Glutamatergic neuron (in vitro differentiated cells): ENCODE measurements around the gene SLC44A4. TPM values are rescaled to one million over a fixed set of nuclear protein-coding genes. Genes with fewer than 3 reads are reported as not detected.

ENCODE experiments used
- DNase-seq: peaks from one replicate; pipeline ENCODE4 v3.0.0; 2022
- H3K27ac Mint-ChIP-seq: one replicate; pipeline ENCODE4 v1.8.0; 2020; ENCODE audit warnings: mild to moderate bottlenecking, mixed read lengths, inconsistent platforms; ENCODE audit not compliant: unreplicated experiment
- H3K27me3 Mint-ChIP-seq: one replicate; pipeline ENCODE4 v1.8.0; 2020; ENCODE audit warnings: mild to moderate bottlenecking, moderate library complexity, mixed read lengths, inconsistent platforms; ENCODE audit not compliant: unreplicated experiment
- H3K36me3 Mint-ChIP-seq: one replicate; pipeline ENCODE4 v1.8.0; 2020; ENCODE audit warnings: mild to moderate bottlenecking, mixed read lengths, inconsistent platforms; ENCODE audit not compliant: unreplicated experiment
- H3K4me1 Mint-ChIP-seq: one replicate; pipeline ENCODE4 v1.8.0; 2020; ENCODE audit warnings: mild to moderate bottlenecking, low read depth, mixed read lengths, inconsistent platforms; ENCODE audit not compliant: unreplicated experiment
- H3K4me3 Mint-ChIP-seq: one replicate; pipeline ENCODE4 v1.8.0; 2020; ENCODE audit warnings: mild to moderate bottlenecking, mixed read lengths, inconsistent platforms; ENCODE audit not compliant: unreplicated experiment
- H3K9me3 Mint-ChIP-seq: one replicate; pipeline ENCODE4 v1.8.0; 2020; ENCODE audit warnings: mild to moderate bottlenecking, moderate library complexity, mixed read lengths, inconsistent platforms; ENCODE audit not compliant: unreplicated experiment
- total RNA-seq: library from RNA; stranded (reverse); fragmentation: NEBNext Ultra II Directional; extraction: Animal tissue kit (Norgen Biotek cat#: 25700); gene quantifications from one replicate; pipeline ENCODE4 v1.2.1, GENCODE V29; 2021; ENCODE audit not compliant: unreplicated experiment
- TF ChIP-seq, protein P1 (sequence below): fragments of 200-600 bp; sonication (generic); IDR thresholded peaks from one replicate; pipeline ENCODE4 v1.5.0; 2021; ENCODE audit not compliant: partially characterized antibody, unreplicated experiment

Gene SLC44A4
- total RNA-seq, 1 donor from 2014 or later = not detected

GRCh38 chr6:31900917-31901414 lies 22.2 kb upstream of the SLC44A4 start:
- Mint-ChIP-seq H3K27me3 (peaks cover 10% of the 10 kb centered on the region), H3K9me3 (peaks cover 11% of the 10 kb centered on the region), H3K27ac (no peak overlapping the region), H3K4me1 (peaks cover 3% of the 10 kb centered on the region), H3K4me3 (peak overlapping the region; percentile 68), H3K36me3 (no peaks in the 10 kb centered on the region)
- no peak for DNase-seq
- TF ChIP-seq, protein P1, sequence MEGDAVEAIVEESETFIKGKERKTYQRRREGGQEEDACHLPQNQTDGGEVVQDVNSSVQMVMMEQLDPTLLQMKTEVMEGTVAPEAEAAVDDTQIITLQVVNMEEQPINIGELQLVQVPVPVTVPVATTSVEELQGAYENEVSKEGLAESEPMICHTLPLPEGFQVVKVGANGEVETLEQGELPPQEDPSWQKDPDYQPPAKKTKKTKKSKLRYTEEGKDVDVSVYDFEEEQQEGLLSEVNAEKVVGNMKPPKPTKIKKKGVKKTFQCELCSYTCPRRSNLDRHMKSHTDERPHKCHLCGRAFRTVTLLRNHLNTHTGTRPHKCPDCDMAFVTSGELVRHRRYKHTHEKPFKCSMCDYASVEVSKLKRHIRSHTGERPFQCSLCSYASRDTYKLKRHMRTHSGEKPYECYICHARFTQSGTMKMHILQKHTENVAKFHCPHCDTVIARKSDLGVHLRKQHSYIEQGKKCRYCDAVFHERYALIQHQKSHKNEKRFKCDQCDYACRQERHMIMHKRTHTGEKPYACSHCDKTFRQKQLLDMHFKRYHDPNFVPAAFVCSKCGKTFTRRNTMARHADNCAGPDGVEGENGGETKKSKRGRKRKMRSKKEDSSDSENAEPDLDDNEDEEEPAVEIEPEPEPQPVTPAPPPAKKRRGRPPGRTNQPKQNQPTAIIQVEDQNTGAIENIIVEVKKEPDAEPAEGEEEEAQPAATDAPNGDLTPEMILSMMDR = no peak

- H3K4me1 Mint-ChIP-seq = peaks cover 3% of the 10 kb centered on the region
- no peak for DNase-seq
- TF ChIP-seq, protein P1 = no peak
- no peak overlapping the region for H3K27ac Mint-ChIP-seq
- peaks cover 9% of the 10 kb centered on the region for H3K27me3 Mint-ChIP-seq
- no peak overlapping the region for H3K4me3 Mint-ChIP-seq
- H3K36me3 Mint-ChIP-seq = no peaks in the 10 kb centered on the region
- H3K9me3 Mint-ChIP-seq = peaks cover 11% of the 10 kb centered on the region
Observed at GRCh38 chr6:31899882-31900722, 21.3 kb upstream of the SLC44A4 start.

GRCh38 chr6:31899215-31899614 lies 20.4 kb upstream of the SLC44A4 start:
- Mint-ChIP-seq H3K4me3 (no peak overlapping the region), H3K9me3 (peaks cover 11% of the 10 kb centered on the region), H3K4me1 (peaks cover 3% of the 10 kb centered on the region), H3K27ac (no peak overlapping the region), H3K36me3 (no peaks in the 10 kb centered on the region), H3K27me3 (peaks cover 9% of the 10 kb centered on the region)
- DNase-seq = no peak
- TF ChIP-seq, protein P1 = no peak

DNA sequence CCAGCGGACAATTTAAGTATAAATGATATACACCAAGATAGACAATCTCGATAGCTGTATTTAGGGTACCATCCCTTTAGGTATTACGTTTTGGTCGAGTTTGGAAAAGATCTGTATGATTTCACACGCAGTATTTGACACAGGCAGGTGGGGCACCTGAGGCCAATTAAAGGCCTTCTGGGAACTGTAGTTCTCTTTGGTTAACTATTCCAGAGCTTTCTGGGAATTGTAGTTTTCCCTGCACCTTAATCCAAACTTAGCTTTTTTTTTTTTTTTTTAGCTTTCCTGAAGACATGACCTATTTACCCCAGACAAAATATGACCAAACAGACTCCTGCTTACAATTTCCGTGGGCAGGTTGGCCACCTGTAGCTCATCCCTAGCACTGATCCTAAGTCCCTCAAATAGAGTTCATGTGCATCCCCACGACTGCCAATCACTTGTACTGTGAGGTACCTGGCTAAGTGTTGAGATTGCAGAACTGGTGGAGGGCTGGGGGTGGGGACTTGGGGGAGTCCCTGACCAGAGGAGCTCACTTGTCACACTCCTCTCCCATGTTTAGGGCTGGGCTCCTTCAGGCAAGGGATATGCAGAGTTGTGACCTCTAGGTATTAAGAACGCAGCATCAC lies 19.7 kb upstream of the SLC44A4 start:
- no peak for DNase-seq

More for the DNA sequence above, 19.7 kb upstream of the SLC44A4 start:
- Mint-ChIP-seq H3K4me1 (peaks cover 3% of the 10 kb centered on the region), H3K27ac (no peak overlapping the region), H3K4me3 (peak overlapping the region; percentile 98), H3K9me3 (peaks cover 11% of the 10 kb centered on the region), H3K36me3 (no peaks in the 10 kb centered on the region), H3K27me3 (peaks cover 9% of the 10 kb centered on the region)
- TF ChIP-seq, protein P1 = no peak
